Activated CD8-positive, alpha-beta T cell treated with anti-CD3 and anti-CD28 coated beads for 36 hours (primary cell): Measurements from ENCODE around the gene MROH9. TPM values are rescaled to one million over a fixed set of nuclear protein-coding genes. Genes with fewer than 3 reads are reported as not detected.

Experiments
- ATAC-seq: fragments of 200-7000 bp; cut with Tn5 transposase; one replicate; pipeline ENCODE4 v1.10.0; 2021; ENCODE audit warnings: mild to moderate bottlenecking, moderate library complexity
- CTCF ChIA-PET: fragments of 350-600 bp; sonication (Branson Sonifier 250); formaldehyde crosslinking; loops from one replicate; lab custom pipeline; 2021; ENCODE audit warnings: antibody characterized with exemption; lab: Charles Lee
- POLR2A ChIA-PET: fragments of 350-600 bp; sonication (Branson Sonifier 250); formaldehyde crosslinking; loops from one replicate; lab custom pipeline; 2021; ENCODE audit warnings: antibody characterized with exemption; lab: Charles Lee
- DNase-seq: peaks from one replicate; pipeline ENCODE4 v3.0.0-alpha.2; 2020
- H3K27ac Mint-ChIP-seq: one replicate; pipeline ENCODE4 v1.8.0; 2021; ENCODE audit warnings: mild to moderate bottlenecking, mixed read lengths
- H3K27me3 Mint-ChIP-seq: one replicate; pipeline ENCODE4 v1.8.0; 2021; ENCODE audit warnings: mixed read lengths
- H3K36me3 Mint-ChIP-seq: one replicate; pipeline ENCODE4 v1.8.0; 2021; ENCODE audit warnings: low read depth, mixed read lengths
- H3K4me1 Mint-ChIP-seq: one replicate; pipeline ENCODE4 v1.8.0; 2021; ENCODE audit warnings: low read depth, mixed read lengths
- H3K4me3 Mint-ChIP-seq: one replicate; pipeline ENCODE4 v1.8.0; 2021; ENCODE audit warnings: mild to moderate bottlenecking, moderate library complexity, mixed read lengths
- H3K9me3 Mint-ChIP-seq: one replicate; pipeline ENCODE4 v1.8.0; 2021; ENCODE audit warnings: mixed read lengths
- CTCF ChIP-seq: fragments of 200-600 bp; IDR thresholded peaks from one replicate; pipeline ENCODE4 v1.8.0; 2022; ENCODE audit warnings: antibody characterized with exemption, mild to moderate bottlenecking
- intact Hi-C: fragments of 100-400 bp; cut with micrococcal nuclease; formaldehyde crosslinking; loops from one replicate; pipeline ENCODE4 v1.10.0; 2022
- total RNA-seq, 2 experiments: library from RNA; stranded (reverse); gene quantifications; one replicate each; pipeline ENCODE4 v1.2.3, GENCODE V29; 2021

MROH9 gene
- total RNA-seq, 2 experiments from 2014 or later, result not detected

GRCh38 chr1:171062902-171063301, 127.6 kb downstream of the MROH9 start:
- ATAC-seq, result no peak
- no peak for DNase-seq
- no peak overlapping the region for H3K4me3 Mint-ChIP-seq
- intact Hi-C loops, result no loop called here
- H3K4me1 Mint-ChIP-seq, result no peaks in the 10 kb centered on the region
- H3K27me3 Mint-ChIP-seq, result peaks cover 2% of the 10 kb centered on the region
- H3K27ac Mint-ChIP-seq, result no peak overlapping the region
- TF ChIP-seq CTCF, result no peak
- no peaks in the 10 kb centered on the region for H3K9me3 Mint-ChIP-seq
- no peaks in the 10 kb centered on the region for H3K36me3 Mint-ChIP-seq
- POLR2A ChIA-PET, result no interaction called here
- CTCF ChIA-PET, result no interaction called here

- intact Hi-C loops, result no loop called here
- ATAC-seq, result no peak
- Mint-ChIP-seq H3K27ac (no peak overlapping the region), H3K36me3 (no peaks in the 10 kb centered on the region), H3K9me3 (no peaks in the 10 kb centered on the region), H3K4me3 (no peak overlapping the region), H3K27me3 (peaks cover 7% of the 10 kb centered on the region), H3K4me1 (no peaks in the 10 kb centered on the region)
- DNase-seq, result no peak
- TF ChIP-seq CTCF, result no peak
- CTCF ChIA-PET, result no interaction called here
- POLR2A ChIA-PET, result no interaction called here
These were observed 139.7 kb downstream of the MROH9 start for GRCh38 chr1:171075041-171075440.

- intact Hi-C loops, result no loop called here
- peaks cover 6% of the 10 kb centered on the region for H3K27me3 Mint-ChIP-seq
- no peaks in the 10 kb centered on the region for H3K36me3 Mint-ChIP-seq
- ChIA-PET POLR2A (interaction anchor here (1.1 kb wide), 1 partner anchor 27 kb away, joined by 4 read pairs; no protein-coding TSS in a partner anchor), CTCF (interaction anchor here (1.2 to 2.3 kb wide), 2 partner anchors 146 to 232 kb away, joined by 6 to 12 read pairs; partner anchors contain the start of gene FMO4)
- H3K27ac Mint-ChIP-seq, result no peak overlapping the region
- H3K9me3 Mint-ChIP-seq, result no peaks in the 10 kb centered on the region
- H3K4me3 Mint-ChIP-seq, result no peak overlapping the region
- ATAC-seq (no peak), DNase-seq (no peak)
- TF ChIP-seq CTCF, result no peak
- H3K4me1 Mint-ChIP-seq, result no peaks in the 10 kb centered on the region
These were observed 146.0 kb downstream of the MROH9 start for GRCh38 chr1:171081314-171081753.

GRCh38 chr1:171081763-171082201, 146.4 kb downstream of the MROH9 start:
- Mint-ChIP-seq H3K27ac (no peak overlapping the region), H3K9me3 (no peaks in the 10 kb centered on the region), H3K27me3 (peaks cover 2% of the 10 kb centered on the region), H3K4me1 (no peaks in the 10 kb centered on the region), H3K4me3 (no peak overlapping the region), H3K36me3 (no peaks in the 10 kb centered on the region)
- DNase-seq, result no peak
- ChIA-PET POLR2A (interaction anchor here (1.1 kb wide), 1 partner anchor 26 kb away, joined by 4 read pairs; no protein-coding TSS in a partner anchor), CTCF (interaction anchor here (1.2 to 2.3 kb wide), 2 partner anchors 145 to 232 kb away, joined by 6 to 12 read pairs; partner anchors contain the start of gene FMO4)
- ATAC-seq, result no peak
- intact Hi-C loops, result no loop called here
- no peak for TF ChIP-seq CTCF

- H3K9me3 Mint-ChIP-seq, result no peaks in the 10 kb centered on the region
- intact Hi-C loops, result no loop called here
- no peak for DNase-seq
- ChIA-PET CTCF (interaction anchor here (2.3 kb wide), 1 partner anchor 231 kb away, joined by 12 read pairs; the partner anchor contains the start of gene FMO4), POLR2A (no interaction called here)
- no peak for TF ChIP-seq CTCF
- H3K4me1 Mint-ChIP-seq, result no peaks in the 10 kb centered on the region
- H3K27me3 Mint-ChIP-seq, result peaks cover 2% of the 10 kb centered on the region
- H3K4me3 Mint-ChIP-seq, result no peak overlapping the region
- no peak overlapping the region for H3K27ac Mint-ChIP-seq
- H3K36me3 Mint-ChIP-seq, result no peaks in the 10 kb centered on the region
- no peak for ATAC-seq
These were observed 147.3 kb downstream of the MROH9 start for GRCh38 chr1:171082606-171083005.
